Measurements from ENCODE around the gene CHST7. TPM values are rescaled to one million over a fixed set of nuclear protein-coding genes. Genes with fewer than 3 reads are reported as not detected.
A peak's percentile ranks its signal among the peaks of the same experiment; 100 is the strongest.

The CHST7 gene
- total and polyA plus RNA-seq, 4 donors = 2.9 to 13.2 (median 5.8) TPM

DNA sequence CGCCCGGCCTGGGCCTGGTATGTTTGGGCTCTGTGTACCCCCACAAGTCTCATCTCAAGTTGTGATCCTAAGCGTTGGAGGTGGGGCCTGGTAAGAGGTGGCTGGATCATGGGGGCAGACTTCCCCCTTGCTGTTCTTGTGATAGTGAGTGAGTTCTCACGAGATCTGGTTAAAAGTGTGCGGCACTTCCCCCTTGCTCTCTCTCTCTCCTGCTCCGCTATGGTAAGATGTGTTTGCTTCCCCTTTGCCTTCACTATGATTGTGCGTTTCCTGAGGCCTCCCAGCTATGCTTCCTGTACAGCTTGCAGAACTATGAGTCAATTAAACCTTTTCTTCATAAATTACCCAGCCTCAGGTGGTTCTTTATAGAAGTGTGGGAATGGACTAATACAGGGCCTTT is 53.0 kb downstream of the CHST7 start:
- WGBS = 75% methylated on average over 7 of the region's 7 CpGs

GRCh38 chrX:46627062-46627461 is 53.5 kb downstream of the CHST7 start:
- 14% methylated on average over 4 of the region's 4 CpGs for WGBS
- Histone ChIP-seq H3K4me3 (ENCODE audit: low read depth in 1 of 3, low read length in 3 of 3) (no peak overlapping the region), H3K9me3 (ENCODE audit: control insufficient read depth in 4 of 4, low read length in 3 of 4) (no peaks in the 10 kb centered on the region), H3K27me3 (ENCODE audit: control insufficient read depth in 4 of 4, insufficient read depth in 4 of 4, low read length in 3 of 4) (no peaks in the 10 kb centered on the region), H3K27ac (ENCODE audit: low read depth in 1 of 2, low read length in 2 of 2) (peak overlapping the region in 1 of 2 donors; percentile 28), H3K36me3 (ENCODE audit: control insufficient read depth in 4 of 4, insufficient read depth in 3 of 4, low read depth in 1 of 4, low read length in 3 of 4) (no peaks in the 10 kb centered on the region), H3K4me1 (ENCODE audit: control insufficient read depth in 4 of 4, insufficient read depth in 4 of 4, low read length in 3 of 4) (peaks cover 14 to 48% (median 35%) of the 10 kb centered on the region in 4 donors), H3K9ac (ENCODE audit: low read depth in 1 of 2, low read length in 2 of 2) (no peak overlapping the region)
- DNase-seq (ENCODE audit: low spot score) = no peak
- TF ChIP-seq HNF4A (conservative IDR thresholded peaks at IDR 0.05) (peak in 1 of 2 donors; percentile 4), NR2F2 (IDR thresholded peaks at IDR 0.05) (no peak)

More for the DNA sequence above, 53.0 kb downstream of the CHST7 start:
- Histone ChIP-seq H3K4me3 (ENCODE audit: low read depth in 1 of 3, low read length in 3 of 3) (no peak overlapping the region), H3K4me1 (ENCODE audit: control insufficient read depth in 4 of 4, insufficient read depth in 4 of 4, low read length in 3 of 4) (peaks cover 15 to 49% (median 37%) of the 10 kb centered on the region in 4 donors), H3K9me3 (ENCODE audit: control insufficient read depth in 4 of 4, low read length in 3 of 4) (no peaks in the 10 kb centered on the region), H3K27me3 (ENCODE audit: control insufficient read depth in 4 of 4, insufficient read depth in 4 of 4, low read length in 3 of 4) (no peaks in the 10 kb centered on the region), H3K36me3 (ENCODE audit: control insufficient read depth in 4 of 4, insufficient read depth in 3 of 4, low read depth in 1 of 4, low read length in 3 of 4) (no peaks in the 10 kb centered on the region), H3K9ac (ENCODE audit: low read depth in 1 of 2, low read length in 2 of 2) (no peak overlapping the region), H3K27ac (ENCODE audit: low read depth in 1 of 2, low read length in 2 of 2) (peak overlapping the region in 1 of 2 donors; percentile 28)
- DNase-seq (ENCODE audit: low spot score) = no peak
- no peak for TF ChIP-seq NR2F2 (IDR thresholded peaks at IDR 0.05)
- TF ChIP-seq, protein P1, sequence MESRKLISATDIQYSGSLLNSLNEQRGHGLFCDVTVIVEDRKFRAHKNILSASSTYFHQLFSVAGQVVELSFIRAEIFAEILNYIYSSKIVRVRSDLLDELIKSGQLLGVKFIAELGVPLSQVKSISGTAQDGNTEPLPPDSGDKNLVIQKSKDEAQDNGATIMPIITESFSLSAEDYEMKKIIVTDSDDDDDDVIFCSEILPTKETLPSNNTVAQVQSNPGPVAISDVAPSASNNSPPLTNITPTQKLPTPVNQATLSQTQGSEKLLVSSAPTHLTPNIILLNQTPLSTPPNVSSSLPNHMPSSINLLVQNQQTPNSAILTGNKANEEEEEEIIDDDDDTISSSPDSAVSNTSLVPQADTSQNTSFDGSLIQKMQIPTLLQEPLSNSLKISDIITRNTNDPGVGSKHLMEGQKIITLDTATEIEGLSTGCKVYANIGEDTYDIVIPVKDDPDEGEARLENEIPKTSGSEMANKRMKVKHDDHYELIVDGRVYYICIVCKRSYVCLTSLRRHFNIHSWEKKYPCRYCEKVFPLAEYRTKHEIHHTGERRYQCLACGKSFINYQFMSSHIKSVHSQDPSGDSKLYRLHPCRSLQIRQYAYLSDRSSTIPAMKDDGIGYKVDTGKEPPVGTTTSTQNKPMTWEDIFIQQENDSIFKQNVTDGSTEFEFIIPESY (IDR thresholded peaks at IDR 0.05) = peak; percentile 85

- no peaks in the 10 kb centered on the region for H3K27me3 ChIP-seq (ENCODE audit: control insufficient read depth in 4 of 4, insufficient read depth in 4 of 4, low read length in 3 of 4)
- peak overlapping the region in 1 of 2 donors; percentile 47 for H3K9ac ChIP-seq (ENCODE audit: low read depth in 1 of 2, low read length in 2 of 2)
- peak overlapping the region; percentile 58 to 67 for H3K27ac ChIP-seq (ENCODE audit: low read depth in 1 of 2, low read length in 2 of 2)
- TF ChIP-seq, protein P2, sequence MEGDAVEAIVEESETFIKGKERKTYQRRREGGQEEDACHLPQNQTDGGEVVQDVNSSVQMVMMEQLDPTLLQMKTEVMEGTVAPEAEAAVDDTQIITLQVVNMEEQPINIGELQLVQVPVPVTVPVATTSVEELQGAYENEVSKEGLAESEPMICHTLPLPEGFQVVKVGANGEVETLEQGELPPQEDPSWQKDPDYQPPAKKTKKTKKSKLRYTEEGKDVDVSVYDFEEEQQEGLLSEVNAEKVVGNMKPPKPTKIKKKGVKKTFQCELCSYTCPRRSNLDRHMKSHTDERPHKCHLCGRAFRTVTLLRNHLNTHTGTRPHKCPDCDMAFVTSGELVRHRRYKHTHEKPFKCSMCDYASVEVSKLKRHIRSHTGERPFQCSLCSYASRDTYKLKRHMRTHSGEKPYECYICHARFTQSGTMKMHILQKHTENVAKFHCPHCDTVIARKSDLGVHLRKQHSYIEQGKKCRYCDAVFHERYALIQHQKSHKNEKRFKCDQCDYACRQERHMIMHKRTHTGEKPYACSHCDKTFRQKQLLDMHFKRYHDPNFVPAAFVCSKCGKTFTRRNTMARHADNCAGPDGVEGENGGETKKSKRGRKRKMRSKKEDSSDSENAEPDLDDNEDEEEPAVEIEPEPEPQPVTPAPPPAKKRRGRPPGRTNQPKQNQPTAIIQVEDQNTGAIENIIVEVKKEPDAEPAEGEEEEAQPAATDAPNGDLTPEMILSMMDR (IDR thresholded peaks at IDR 0.05; ENCODE audit: low read depth, low read length, missing input control) = no peak
- TF ChIP-seq JUND (IDR thresholded peaks at IDR 0.05) (no peak), HNF4G (IDR thresholded peaks at IDR 0.05) (no peak), YY1 (IDR thresholded peaks at IDR 0.05) (no peak), HNF4A (conservative IDR thresholded peaks at IDR 0.05) (no peak), REST (IDR thresholded peaks at IDR 0.05) (no peak), MAX (IDR thresholded peaks at IDR 0.05) (no peak), NR2F2 (IDR thresholded peaks at IDR 0.05) (no peak), RXRA (IDR thresholded peaks at IDR 0.05) (no peak), TAF1 (conservative IDR thresholded peaks at IDR 0.05) (no peak), GABPA (IDR thresholded peaks at IDR 0.05 in 1 of 2, conservative IDR thresholded peaks at IDR 0.05 in 1 of 2) (no peak)
- TF ChIP-seq, protein P1 (IDR thresholded peaks at IDR 0.05) = no peak
- peaks cover 13 to 41% (median 29%) of the 10 kb centered on the region in 4 donors for H3K4me1 ChIP-seq (ENCODE audit: control insufficient read depth in 4 of 4, insufficient read depth in 4 of 4, low read length in 3 of 4)
- H3K4me3 ChIP-seq (ENCODE audit: low read depth in 1 of 3, low read length in 3 of 3) = no peak overlapping the region
- no peaks in the 10 kb centered on the region for H3K9me3 ChIP-seq (ENCODE audit: control insufficient read depth in 4 of 4, low read length in 3 of 4)
- H3K36me3 ChIP-seq (ENCODE audit: control insufficient read depth in 4 of 4, insufficient read depth in 3 of 4, low read depth in 1 of 4, low read length in 3 of 4) = no peaks in the 10 kb centered on the region
- DNase-seq (ENCODE audit: low spot score) = no peak
- WGBS = 26% methylated on average over 10 of the region's 10 CpGs
Measured at GRCh38 chrX:46627711-46628419, 54.3 kb downstream of the CHST7 start.

Measured in liver (tissue), 9 donors.